HG03039 (cell line): ENCODE results near the gene TRIO.

ENCODE experiments used
- ATAC-seq: cut with Tn5 transposase; IDR thresholded peaks from one replicate; pipeline ENCODE4 v1.9.1; 2021; ENCODE audit warnings: mild to moderate bottlenecking, moderate library complexity; ENCODE audit not compliant: unreplicated experiment

Gene TRIO

DNA sequence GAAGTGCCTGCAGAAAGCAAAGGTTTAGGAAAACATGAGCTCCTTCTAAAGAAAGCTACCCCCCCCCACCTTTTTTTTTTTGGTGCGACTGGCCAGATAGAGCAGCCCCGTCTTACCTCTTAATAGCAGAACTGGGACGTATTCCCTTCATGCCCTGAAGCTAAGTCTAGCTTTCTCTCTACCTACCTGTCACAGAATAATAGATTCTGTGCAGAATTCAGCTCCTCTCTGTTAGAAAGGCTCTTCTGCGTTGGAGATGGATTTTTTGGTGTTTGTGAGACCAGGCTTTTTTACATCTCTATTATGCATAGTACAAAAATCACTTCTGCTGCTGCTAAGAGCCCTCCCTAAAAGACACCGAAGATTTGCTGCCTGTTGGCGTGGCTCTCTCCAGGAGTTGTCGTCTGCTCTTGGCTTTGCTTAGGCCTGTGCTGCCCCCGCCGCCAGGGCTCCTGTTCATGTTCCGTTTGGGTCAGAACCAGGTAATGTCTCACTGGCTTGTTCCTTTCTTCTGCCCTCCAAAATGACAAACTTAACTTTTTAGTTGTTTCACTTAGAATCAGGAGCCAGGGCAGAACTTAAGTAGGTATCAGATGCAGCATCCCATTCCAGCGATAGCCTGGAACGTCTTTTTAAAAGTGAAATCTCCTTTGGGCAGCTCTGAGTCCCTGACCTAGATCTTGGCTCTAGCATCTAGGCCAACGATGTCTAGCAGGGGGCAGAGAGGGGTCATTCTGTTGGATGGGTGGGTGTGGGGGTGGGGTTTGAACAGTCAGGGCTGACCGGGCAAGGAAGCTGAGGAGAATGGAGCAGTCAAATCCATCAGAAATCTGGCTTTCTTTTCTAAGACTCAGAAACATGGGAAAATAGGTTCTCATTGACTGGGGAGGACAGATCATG, 2.5 kb downstream of the TRIO start:
- no peak for ATAC-seq

DNA sequence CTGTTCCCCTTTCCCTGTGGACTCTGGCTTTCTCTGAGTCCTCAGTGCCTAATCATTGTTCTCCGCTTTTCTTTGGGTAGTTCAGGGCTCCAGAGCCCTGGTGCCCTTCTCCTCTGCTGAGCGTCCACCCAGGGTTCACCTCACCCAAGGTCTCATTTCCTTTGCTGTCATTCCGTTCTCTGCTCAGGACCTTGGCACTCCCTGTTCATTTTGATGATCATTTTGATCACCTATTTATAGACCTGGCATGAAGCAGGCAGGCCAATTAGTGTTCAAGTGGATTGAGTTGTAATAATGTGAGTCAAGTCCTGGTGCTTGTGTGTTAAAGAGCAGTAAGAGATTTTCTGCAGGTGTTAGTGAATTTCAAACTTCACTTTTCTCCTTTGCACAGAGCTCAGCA, 3.6 kb downstream of the TRIO start:
- ATAC-seq = no peak

DNA sequence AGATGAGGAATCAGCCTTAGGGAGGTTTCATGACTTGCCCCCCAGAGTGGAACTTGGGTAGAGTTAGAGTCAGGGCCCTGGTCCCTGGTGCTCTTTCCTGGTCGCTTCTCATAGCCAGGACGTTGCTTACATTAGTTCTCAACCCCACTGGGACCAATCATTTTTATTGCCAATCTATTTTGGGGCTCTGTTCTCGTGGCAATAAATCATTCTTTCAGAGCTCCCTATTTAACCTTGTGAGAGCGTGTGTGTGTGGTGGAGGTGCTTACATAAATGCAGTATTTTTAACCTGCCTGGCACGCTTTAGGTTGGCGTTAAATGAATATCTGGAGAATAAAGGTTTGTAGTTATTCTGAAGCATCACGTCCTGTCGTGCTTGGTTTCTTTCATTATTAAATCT, 4.1 kb downstream of the TRIO start:
- ATAC-seq = no peak

DNA sequence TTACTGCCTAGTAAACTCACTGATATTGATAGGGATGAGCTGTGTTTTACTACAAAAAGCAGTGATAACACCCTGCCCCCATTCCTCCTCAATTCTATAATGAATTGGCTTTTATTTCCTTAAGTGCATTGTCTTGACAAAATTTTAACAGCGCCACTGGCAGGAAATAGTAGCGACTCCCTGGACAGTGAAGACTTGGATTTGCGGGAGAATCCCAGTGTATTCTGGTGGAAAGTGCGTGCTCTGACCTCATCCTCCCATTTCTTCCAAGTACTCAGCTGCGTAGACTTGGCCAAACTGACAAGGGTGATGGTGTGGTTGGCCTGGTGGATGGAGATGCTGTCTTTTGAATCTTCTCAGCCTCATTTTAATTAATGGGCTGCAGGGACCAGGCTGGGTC, 5.3 kb downstream of the TRIO start:
- no peak for ATAC-seq

DNA sequence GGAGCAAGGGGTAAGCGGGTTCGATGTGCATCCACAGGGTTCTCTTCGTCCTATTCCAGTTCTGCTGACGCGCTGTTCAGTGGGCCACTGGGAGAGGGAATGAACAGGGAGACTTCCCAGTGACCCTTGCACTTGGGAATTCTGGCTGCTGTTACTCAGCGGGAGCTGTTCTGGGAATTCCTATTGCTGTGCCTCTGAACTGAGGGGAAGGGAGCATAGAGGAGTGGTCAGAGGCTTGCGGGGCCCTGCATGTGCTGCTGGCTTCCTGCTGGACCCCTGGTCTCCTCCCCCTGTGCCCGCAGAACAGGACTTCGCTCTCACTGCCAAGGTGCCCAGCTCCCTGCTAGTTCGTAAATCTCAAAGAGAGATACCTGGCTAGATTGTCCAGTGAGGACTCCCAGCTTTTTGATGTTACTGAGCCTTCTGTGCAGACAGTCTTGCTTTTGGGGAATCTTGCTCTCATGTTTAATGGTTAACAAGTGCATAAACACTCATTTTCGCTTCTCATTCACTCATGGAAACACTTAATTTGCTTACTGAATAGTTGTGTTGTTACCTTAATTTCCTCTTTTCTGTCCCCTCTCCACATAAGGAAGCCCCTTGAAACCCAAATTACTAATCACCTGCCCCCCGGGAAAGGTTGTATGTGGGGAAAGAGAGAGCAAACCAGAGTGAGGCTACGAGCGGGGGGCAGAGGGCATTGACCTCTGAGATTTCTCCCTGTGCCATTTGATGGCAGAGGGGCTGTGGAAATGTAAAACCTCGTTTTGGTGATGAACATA, 5.9 kb downstream of the TRIO start:
- no peak for ATAC-seq

DNA sequence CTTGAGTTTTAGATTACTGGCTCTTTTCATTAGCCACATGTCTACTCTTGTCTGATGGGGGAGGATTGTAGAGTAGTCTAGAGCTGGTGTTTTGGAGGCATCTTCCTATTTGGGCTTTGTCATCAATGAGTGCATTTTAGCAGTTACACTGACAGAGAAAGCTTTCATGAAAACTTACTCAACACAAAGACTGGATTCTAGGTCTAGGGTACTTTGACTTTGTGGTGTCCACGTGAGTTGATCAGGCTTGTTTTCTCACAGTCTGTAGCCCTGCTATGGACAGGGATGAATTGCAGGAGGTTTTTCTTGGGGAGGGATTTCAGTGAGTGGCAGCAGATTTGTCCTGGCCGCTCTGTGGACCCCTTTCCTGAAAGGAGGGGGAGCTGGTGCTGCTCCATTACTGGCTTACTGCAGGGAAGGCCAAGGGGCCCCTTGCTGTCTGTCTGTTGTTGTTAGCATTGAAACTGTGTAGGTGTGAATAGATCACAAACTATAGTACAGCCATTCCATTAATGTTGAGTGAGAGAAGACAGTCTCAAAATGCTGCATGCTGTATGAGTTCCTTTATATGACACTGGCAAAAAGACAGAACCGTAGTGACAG, 6.6 kb downstream of the TRIO start:
- no peak for ATAC-seq

DNA sequence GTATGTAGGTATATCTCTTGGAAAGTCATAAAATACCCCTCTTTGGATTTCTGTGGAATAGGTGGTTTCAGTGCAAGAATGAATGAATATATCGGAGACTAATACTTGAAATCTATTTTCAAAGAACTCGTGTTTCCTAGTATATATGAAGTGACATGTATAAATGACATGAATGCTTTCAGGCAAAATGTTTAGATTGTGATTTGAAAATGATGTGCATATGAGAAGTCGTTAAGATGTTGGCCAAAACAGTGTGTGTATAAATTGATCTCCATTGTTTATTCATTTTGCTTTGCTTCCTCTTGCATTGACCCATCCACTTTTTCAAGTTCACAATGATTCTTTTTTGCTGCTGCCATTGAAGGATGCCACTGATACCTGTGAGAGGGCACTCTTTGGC, 8.3 kb downstream of the TRIO start:
- ATAC-seq = no peak

DNA sequence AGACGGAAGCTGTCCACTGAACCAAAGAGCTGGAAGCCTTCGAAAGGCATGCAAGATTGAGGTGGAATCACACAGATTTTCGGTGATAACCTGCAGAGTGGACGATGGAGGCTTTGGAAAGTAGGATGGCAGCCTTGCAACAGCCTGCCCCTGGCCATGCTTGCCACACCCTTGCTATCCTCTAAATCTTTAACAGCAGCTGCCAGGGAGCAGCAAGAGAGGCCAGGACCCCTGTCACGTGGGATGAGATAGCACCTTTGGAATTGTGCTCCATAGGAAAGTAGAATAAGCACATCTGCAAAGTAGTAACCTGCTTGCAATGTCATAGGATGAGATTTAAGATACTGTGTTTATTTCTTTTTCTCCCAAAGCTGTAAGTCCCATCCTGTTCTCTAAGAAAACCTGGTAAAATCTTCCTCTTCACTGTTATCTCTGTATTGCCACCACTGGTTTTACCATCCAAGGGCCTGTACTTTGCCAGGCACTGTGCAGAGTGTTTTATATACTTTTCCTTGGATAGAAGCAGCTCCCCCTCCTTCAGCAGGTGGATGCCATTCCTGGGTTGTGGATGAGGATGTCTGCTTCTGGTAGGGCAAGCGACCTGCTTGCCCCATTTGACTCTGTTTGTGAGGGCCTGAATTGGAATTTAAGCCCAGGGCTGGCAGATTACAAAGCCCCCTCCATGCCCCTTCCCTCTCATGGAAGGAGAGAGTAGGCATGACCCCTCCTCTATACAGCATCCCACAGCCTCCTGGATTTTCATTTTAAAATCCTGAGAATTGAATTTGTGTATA, 10.1 kb downstream of the TRIO start:
- ATAC-seq = no peak

DNA sequence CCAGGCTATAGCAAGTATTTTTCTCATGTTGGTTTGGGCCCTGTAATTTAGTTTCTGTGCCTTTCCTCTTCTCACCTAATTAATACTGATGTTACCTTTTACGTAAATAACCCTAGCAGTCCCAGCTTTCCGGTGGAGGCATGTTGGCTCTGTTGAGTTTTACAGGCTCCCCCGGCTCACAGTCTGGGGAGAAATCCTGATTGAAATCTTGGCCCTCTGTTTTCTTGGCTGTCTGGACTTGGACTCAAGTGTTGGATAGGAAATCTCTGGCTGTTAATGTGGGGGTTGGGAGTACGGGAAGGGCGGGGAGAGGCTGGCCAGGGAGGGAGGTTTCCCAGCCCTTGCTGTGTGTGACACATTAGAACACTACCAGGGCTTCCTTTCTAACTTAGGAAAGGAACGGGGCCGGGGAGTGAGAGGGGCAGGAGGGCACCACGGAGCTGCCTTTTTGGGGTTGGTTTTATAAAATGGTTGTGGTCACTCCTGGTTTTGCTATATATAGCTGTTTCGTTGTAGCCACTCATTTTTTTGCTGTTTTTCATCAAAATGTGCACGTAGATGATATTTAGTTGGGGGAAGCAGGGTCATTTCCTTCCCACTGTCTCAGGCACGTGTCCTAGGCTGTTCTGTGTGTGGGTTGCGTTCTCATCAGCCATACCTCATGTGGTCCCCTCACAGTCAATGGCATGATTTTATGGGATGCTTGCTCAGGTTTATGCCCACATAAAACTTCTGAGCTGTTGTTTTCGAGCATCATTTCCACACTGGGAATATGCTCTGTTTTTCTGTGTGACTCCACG, 11.0 kb downstream of the TRIO start:
- no peak for ATAC-seq

DNA sequence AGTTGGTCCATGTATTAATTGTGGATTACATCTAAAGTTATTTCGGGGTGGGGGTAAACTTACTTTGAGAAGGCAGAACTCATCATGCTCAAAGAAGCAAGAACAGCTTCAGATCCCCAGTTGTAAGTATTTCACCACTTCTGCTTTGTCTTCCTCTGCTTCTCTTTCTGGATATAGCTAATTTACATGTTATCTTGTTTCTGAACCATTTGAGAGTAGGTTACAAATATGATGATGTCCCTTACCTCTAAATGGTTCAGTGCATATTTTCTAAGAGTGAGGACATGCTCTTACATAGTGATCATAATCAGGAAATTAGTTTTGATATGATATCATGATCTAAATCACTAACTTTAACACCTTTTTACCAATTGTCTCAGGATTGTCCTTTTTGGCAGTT, 11.9 kb downstream of the TRIO start:
- ATAC-seq = peak; percentile 64

DNA sequence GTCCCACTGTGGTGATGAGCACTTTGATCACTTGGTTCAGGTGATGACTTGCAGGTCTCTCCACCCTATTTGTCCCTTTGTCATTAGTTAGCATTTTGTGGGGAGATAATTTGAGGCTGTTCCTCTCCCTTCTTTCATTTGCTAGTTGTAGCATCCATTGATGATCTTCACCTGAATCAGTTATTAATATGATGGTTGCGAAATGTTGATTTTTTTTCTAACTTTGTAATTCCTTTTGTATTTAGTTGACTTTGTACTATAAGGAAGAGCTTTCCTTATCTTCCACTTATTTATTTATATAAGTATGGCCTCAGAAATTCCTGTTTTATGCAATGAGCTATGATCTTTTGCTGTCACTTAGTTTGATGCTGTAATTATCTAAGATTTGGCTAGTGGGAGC, 12.6 kb downstream of the TRIO start:
- ATAC-seq = no peak

DNA sequence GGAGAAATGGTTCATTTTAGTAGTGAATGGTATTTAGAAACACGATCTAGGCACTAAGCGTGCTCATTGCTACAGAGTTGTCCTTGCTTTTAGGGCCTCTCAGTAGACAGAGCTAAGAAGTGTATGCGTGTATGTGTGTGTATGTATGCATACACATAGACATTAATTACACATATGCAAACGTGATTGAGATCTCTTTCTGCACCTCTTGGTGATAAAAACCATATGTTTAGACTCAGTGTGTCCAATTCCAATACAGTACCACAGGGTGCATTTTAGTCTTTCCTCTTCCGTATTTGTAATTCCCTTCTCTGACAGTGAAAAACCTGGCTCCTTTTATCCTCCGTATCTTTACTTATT, 13.1 kb downstream of the TRIO start:
- no peak for ATAC-seq

DNA sequence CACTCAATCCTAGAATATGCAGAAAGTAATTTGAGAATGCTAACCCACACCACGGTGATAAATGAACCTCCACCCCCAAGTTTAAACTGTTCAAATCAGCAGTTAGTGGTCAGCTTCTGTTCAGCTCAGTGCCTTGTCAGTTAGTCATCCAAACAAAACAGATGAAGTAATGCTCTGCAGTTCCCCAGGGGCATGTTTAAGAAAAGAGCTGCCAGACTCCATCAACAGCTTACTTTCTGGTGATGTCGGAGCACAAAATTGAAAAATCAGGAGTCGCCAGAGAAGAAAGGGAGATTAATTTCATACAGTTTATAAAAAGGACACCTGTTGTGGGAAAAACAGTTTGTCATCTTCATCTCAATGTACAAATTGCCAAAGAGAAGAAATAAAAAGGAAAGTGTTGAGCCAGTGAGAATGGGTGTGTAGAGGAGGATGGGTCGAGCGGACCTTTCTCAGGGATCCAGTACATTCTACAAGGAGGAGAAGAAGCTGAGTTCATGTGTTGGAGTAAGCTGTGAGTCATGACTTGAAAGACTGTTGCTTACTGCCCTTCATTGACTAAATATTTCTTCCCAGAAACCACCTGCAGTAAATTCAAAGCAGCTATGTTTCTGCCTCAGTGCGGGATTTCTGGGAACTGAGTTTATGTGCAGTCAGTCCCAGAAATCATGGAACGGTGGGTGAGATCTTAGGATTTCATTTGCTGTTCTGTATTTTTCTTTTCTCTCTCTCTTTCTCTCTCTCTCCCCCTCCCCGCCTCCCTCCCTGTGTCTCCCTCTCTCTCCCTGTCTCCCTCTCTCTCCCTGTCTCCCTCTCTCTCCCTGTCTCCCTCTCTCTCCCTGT, 13.7 kb downstream of the TRIO start:
- peak; percentile 41 for ATAC-seq

DNA sequence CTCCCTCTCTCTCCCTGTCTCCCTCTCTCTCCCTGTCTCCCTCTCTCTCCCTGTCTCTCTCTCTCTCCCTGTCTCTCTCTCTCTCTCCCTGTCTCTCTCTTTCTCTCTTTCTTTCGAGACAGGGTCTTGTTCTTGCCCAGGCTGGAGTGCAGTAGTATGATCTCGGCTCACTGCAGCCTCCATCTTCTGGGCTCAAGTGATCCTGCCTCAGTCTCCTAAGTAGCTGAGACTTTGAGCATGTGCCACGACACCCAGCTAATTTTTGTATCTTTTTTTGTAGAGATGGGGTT, 14.3 kb downstream of the TRIO start:
- no peak for ATAC-seq

DNA sequence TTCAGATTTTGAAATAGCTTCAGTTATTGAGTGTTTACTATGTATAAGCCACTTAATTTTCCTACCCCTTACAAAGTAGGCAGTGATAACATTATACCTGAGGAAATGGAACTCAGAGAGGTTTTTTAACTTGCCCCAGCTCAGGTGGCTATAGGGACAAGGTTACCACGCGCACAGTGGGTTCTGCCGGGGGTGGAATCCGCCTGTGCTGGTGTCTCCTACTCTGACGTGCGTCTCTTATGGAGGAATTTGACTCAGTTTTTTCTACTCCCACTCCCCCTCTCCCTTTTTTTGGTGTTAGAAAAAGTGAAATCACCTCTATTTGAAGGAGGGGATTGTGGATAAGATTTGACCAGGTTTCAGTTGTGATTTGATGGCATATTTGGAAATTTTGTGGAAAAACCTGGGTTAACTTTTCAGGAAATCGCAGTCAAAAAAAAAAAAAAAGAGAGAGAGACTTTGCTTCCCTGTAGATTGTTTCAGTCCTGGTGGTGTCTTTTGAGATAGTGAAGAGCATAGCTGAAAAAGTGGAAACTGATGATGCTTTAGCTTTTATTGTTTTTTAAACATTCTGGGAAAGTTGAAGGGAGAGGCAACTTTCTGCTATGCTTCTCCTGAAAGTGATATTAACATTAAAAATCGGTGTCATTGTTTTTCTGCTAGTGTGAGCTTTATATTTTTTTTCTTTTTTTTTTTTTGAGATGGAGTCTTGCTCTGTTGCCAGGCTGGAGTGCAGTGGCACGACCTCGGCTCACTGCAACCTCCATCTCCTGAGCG, 15.9 kb downstream of the TRIO start:
- ATAC-seq = no peak

DNA sequence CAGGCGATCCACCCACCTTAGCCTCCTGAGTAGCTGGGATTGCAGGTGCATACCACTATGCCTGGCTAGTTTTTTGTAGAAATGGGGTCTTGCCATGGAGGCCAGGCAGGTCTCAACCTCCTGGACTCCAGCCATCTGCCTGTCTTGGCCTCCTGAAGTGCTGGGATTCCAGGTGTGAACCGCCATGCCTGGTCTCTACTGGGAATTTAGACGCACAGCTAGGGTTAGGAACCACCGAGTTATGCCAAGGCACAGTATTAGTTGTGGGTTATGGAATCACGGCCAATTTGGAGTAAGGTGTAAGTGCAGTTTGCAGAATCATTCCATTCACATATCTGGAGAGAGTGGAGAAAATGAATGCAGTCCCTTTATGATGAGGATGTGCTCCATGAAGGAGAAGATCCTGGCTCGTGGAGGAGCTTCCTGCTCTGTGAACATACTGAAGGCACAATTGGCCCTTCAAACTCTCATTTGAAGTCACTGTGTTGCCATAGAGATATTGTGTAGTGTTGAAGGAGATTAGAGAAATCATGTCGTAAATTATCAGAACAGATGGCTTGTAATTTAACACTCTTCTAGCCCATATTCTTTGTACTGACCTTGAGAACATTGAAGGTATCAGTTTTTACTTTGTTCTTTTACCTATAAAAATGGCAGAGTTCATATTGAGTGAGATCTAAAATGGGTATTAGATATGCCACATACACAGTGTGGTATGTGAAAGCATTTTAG, 18.8 kb downstream of the TRIO start:
- ATAC-seq = no peak

DNA sequence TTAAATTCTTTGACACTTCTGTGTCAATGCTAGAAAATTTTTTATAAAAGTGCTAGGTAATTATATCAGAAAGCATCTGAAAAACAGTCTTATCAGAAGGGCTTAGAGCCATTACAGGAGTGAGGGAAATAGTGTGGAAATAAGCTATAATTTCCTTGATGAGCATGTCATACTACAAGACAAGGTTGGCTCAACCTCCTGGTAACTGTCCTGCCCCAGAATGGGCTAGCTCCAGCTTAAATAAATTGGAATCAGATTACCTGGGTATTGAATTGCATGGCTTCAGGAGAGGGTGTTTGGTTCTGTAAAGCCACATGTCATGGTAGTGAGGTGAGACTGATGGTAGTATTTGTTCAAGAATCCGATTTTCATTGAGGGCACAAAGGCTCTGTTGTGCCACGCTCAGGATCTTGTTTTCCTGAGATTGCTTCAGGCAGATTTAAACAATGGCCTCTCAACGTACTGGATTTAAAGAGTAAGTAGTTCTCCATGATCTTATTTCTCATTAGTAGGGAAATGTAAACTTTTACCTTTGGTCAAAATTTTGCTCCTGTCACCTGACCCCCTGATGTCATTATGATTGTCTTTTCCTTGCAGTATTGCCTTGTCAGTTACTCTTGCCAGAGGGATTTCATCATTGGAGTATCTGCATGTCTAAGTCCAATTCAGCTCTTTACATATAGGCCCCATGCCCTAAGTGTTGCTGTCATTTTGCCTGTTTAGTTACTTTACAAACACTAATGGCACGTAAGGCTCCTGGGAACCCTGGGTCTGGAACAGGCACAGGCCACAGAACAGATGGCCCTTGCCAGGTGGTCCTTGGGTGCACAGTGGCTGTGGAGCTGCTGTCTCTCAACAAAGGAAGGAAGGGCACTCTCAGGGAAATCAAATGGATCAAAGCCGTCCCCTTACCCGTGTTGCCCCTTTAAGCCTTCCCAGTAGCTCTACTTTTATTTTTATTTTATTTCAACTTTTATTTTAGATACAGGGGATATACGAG, 21.3 kb downstream of the TRIO start:
- no peak for ATAC-seq
